Stomach (tissue), 9 donors: ENCODE data around the gene TTLL1. TPM values are rescaled to one million over a fixed set of nuclear protein-coding genes. Genes with fewer than 3 reads are reported as not detected.

Experiments used
- DNase-seq, 2 donors: peaks; one replicate each; pipeline versions ENCODE4 v3.0.0 to v3.0.0-alpha.2; 2013 to 2019
- H3K27ac ChIP-seq, 5 donors: fragments of 200-600 bp in 4 of 5; sonication (generic) in 4 of 5; one replicate each; pipeline ENCODE4 v1.5.1; 2013 to 2019; ENCODE audit warnings: mild to moderate bottlenecking in 1 of 5, moderate library complexity in 1 of 5
- H3K27me3 ChIP-seq, 3 donors: fragments of 200-600 bp; sonication (generic); one replicate each; pipeline ENCODE4 v1.5.1; 2017 to 2019; ENCODE audit warnings: mixed run types in 1 of 3
- H3K36me3 ChIP-seq, 4 donors: fragments of 200-600 bp; sonication (generic); 1 replicate in 3 of 4; 2 replicates in 1 of 4; pipeline ENCODE4 v1.5.1; 2016 to 2019
- H3K4me1 ChIP-seq, 4 donors: fragments of 200-600 bp; sonication (generic); one replicate each; pipeline ENCODE4 v1.5.1; 2016 to 2019
- H3K4me3 ChIP-seq, 4 donors: fragments of 200-600 bp; sonication (generic) in 3 of 4; one replicate each; pipeline ENCODE4 v1.5.1; 2016 to 2019; ENCODE audit warnings: mild to moderate bottlenecking in 1 of 4
- H3K9me3 ChIP-seq, 4 donors: fragments of 200-600 bp; sonication (generic); one replicate each; pipeline ENCODE4 v1.5.1; 2016 to 2019
- CTCF ChIP-seq, 7 experiments: fragments of 450-650 bp in 4 of 7; fragments of 200-600 bp in 3 of 7; sonication (generic) in 3 of 7; IDR thresholded peaks; one replicate each; pipeline ENCODE4 v1.5.1; 2016 to 2019; ENCODE audit warnings: antibody characterized with exemption in 7 of 7, control low read depth in 2 of 7, mild to moderate bottlenecking in 1 of 7
- EP300 ChIP-seq: sonication (generic); formaldehyde crosslinking; IDR thresholded peaks from one replicate; pipeline ENCODE4 v1.6.1; 2017; ENCODE audit warnings: antibody characterized with exemption
- POLR2A ChIP-seq, 4 donors: fragments of 450-650 bp; IDR thresholded peaks; one replicate each; pipeline ENCODE4 v1.6.1; 2016; ENCODE audit warnings: antibody characterized with exemption in 4 of 4, control low read depth in 2 of 4, mild to moderate bottlenecking in 1 of 4, moderate library complexity in 1 of 4
- POLR2AphosphoS5 ChIP-seq, 3 donors: sonication (generic); formaldehyde crosslinking; IDR thresholded peaks; one replicate each; pipeline ENCODE4 v1.6.1; 2016; ENCODE audit warnings: antibody characterized with exemption in 3 of 3
- WGBS, 5 donors: extraction: QIAGEN DNeasy Blood & Tissue Kit in 3 of 5; methylation state at CpG; one replicate each; pipeline versions ENCODE4 v1.1.5 to v1.1.7; 2013 to 2018; 5-methylcytosine and 5-hydroxymethylcytosine counted together
- intact Hi-C: fragments of 100-400 bp; cut with DNase I; formaldehyde crosslinking; loops from one replicate; pipeline ENCODE4 v1.15.1; 2023; ENCODE audit warnings: low total_unique reads
- polyA plus RNA-seq, 3 donors: library from polyadenylated mRNA; stranded (reverse); fragments of 200-250 nt; gene quantifications; one replicate each; pipeline ENCODE4 v1.2.3, GENCODE V29; 2013
- total RNA-seq, 5 donors: library from RNA; depleted of rRNA; stranded (reverse); fragments of >200 nt; gene quantifications; one replicate each; pipeline versions ENCODE4 v1.1.0 to v1.2.3, GENCODE V29; 2014 to 2016
- donor health status: healthy with polysubstance abuse.
- donor health status: Bipolar disorder and iron deficiency.
- donor health status: healthy.

TTLL1 gene
- total and polyA plus RNA-seq, 8 donors = 3.3 to 16.3 (median 4.8) TPM; not detected in 2

- H3K4me3 ChIP-seq = no peak overlapping the region
- H3K27me3 ChIP-seq = peaks cover 0 to 3% (median 0%) of the 10 kb centered on the region in 3 donors
- H3K9me3 ChIP-seq = no peaks in the 10 kb centered on the region
- DNase-seq = peak; percentile 49 to 87
- peak overlapping the region in 2 of 5 donors; percentile 71 to 87 for H3K27ac ChIP-seq
- peaks cover 5 to 17% (median 13%) of the 10 kb centered on the region in 4 donors for H3K4me1 ChIP-seq
- TF ChIP-seq CTCF (IDR thresholded peaks at IDR 0.05) (peak in 1 of 7 experiments; percentile 27), POLR2A (IDR thresholded peaks at IDR 0.05) (no peak), POLR2AphosphoS5 (IDR thresholded peaks at IDR 0.05) (peak in 2 of 3 donors; percentile 24 to 53)
- H3K36me3 ChIP-seq = peaks cover 0 to 7% (median 0%) of the 10 kb centered on the region in 4 donors
- intact Hi-C loops = no loop called here
- WGBS, 5 donors = 40 to 64% (median 54%) methylated on average over 5 to 6 of the region's 6 CpGs
These were observed 1.1 kb upstream of the TTLL1 start for GRCh38 chr22:43090130-43090789.

- TF ChIP-seq CTCF (IDR thresholded peaks at IDR 0.05) (no peak), POLR2A (IDR thresholded peaks at IDR 0.05) (no peak), POLR2AphosphoS5 (IDR thresholded peaks at IDR 0.05) (no peak), EP300 (no peak)
- Histone ChIP-seq H3K4me3 (peak overlapping the region; percentile 74 to 94 (median 85)), H3K36me3 (peaks cover 0 to 9% (median 0%) of the 10 kb centered on the region in 4 donors), H3K4me1 (peaks cover 5 to 17% (median 13%) of the 10 kb centered on the region in 4 donors), H3K27me3 (no peaks in the 10 kb centered on the region), H3K27ac (peak overlapping the region in 4 of 5 donors; percentile 71 to 87 (median 75)), H3K9me3 (no peaks in the 10 kb centered on the region)
- WGBS, 5 donors = 33 to 52% (median 52%) methylated on average over 9 of the region's 9 CpGs
- no peak for DNase-seq
- intact Hi-C loops = no loop called here
These were observed 586 bp downstream of the TTLL1 start for GRCh38 chr22:43088627-43088983.

- WGBS, 5 donors = 79 to 83% (median 81%) methylated on average over 18 to 19 of the region's 19 CpGs
- H3K36me3 ChIP-seq = peaks cover 0 to 9% (median 0%) of the 10 kb centered on the region in 4 donors
- H3K27me3 ChIP-seq = no peaks in the 10 kb centered on the region
- no peaks in the 10 kb centered on the region for H3K9me3 ChIP-seq
- no peak for DNase-seq
- TF ChIP-seq EP300 (no peak), CTCF (IDR thresholded peaks at IDR 0.05) (no peak), POLR2AphosphoS5 (IDR thresholded peaks at IDR 0.05) (no peak), POLR2A (IDR thresholded peaks at IDR 0.05) (no peak)
- H3K4me3 ChIP-seq = no peak overlapping the region
- no peak overlapping the region for H3K27ac ChIP-seq
- intact Hi-C loops = no loop called here
- peaks cover 5 to 17% (median 13%) of the 10 kb centered on the region in 4 donors for H3K4me1 ChIP-seq
These were observed 3.3 kb downstream of the TTLL1 start for GRCh38 chr22:43085658-43086606.

GRCh38 chr22:43081968-43082367 is 7.2 kb downstream of the TTLL1 start:
- DNase-seq = no peak
- peaks cover 0 to 6% (median 0%) of the 10 kb centered on the region in 4 donors for H3K4me1 ChIP-seq
- H3K27me3 ChIP-seq = no peaks in the 10 kb centered on the region
- 86 to 92% (median 89%) methylated on average over 4 of the region's 4 CpGs for WGBS, 5 donors
- intact Hi-C loops = no loop called here
- peaks cover 0 to 9% (median 0%) of the 10 kb centered on the region in 4 donors for H3K36me3 ChIP-seq
- no peak overlapping the region for H3K4me3 ChIP-seq
- no peaks in the 10 kb centered on the region for H3K9me3 ChIP-seq
- TF ChIP-seq CTCF (IDR thresholded peaks at IDR 0.05) = no peak
- TF ChIP-seq POLR2AphosphoS5 (IDR thresholded peaks at IDR 0.05) = no peak
- TF ChIP-seq EP300 = no peak
- no peak for TF ChIP-seq POLR2A (IDR thresholded peaks at IDR 0.05)
- H3K27ac ChIP-seq = no peak overlapping the region
